ENCODE data around the gene PLA2G5.

DNA sequence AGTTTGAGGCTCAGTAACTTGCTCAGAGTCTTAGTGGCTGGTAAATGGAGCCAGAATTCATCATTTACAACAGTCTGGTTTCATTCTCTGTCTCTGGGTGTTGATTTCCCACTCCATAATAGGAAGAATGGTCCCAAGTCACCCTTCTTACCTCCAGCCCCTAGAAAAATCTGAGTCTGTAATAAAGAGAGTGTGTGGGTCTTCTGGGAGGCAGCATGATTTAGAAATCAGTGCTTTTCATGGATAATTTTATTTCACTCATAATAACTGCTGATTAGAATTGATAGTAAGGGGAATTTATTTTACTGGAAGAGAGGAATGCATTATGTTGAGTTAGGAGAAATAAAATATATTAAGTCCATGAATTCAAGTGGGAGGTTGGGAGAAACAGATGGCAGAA lies 47.2 kb downstream of the PLA2G5 start:
- TF ChIP-seq NONO (IDR thresholded peaks at IDR 0.05) (no peak), NONO (CRISPR knock-in tag; conservative IDR thresholded peaks at IDR 0.05) (no peak), CTCF (CRISPR knock-in tag; IDR thresholded peaks at IDR 0.05) (no peak), FOXM1 (CRISPR knock-in tag; IDR thresholded peaks at IDR 0.05) (no peak), IRF1 (CRISPR knock-in tag; IDR thresholded peaks at IDR 0.05; ENCODE audit: low read depth) (no peak), ZNF513 (CRISPR knock-in tag; conservative IDR thresholded peaks at IDR 0.05) (no peak), TIGD3 (CRISPR knock-in tag; IDR thresholded peaks at IDR 0.05; ENCODE audit: borderline replicate concordance) (no peak), REST (IDR thresholded peaks at IDR 0.05; ENCODE audit: borderline replicate concordance in 1 of 2, low read depth in 1 of 2, low read length in 2 of 2) (no peak)
- TF ChIP-seq, protein P1, sequence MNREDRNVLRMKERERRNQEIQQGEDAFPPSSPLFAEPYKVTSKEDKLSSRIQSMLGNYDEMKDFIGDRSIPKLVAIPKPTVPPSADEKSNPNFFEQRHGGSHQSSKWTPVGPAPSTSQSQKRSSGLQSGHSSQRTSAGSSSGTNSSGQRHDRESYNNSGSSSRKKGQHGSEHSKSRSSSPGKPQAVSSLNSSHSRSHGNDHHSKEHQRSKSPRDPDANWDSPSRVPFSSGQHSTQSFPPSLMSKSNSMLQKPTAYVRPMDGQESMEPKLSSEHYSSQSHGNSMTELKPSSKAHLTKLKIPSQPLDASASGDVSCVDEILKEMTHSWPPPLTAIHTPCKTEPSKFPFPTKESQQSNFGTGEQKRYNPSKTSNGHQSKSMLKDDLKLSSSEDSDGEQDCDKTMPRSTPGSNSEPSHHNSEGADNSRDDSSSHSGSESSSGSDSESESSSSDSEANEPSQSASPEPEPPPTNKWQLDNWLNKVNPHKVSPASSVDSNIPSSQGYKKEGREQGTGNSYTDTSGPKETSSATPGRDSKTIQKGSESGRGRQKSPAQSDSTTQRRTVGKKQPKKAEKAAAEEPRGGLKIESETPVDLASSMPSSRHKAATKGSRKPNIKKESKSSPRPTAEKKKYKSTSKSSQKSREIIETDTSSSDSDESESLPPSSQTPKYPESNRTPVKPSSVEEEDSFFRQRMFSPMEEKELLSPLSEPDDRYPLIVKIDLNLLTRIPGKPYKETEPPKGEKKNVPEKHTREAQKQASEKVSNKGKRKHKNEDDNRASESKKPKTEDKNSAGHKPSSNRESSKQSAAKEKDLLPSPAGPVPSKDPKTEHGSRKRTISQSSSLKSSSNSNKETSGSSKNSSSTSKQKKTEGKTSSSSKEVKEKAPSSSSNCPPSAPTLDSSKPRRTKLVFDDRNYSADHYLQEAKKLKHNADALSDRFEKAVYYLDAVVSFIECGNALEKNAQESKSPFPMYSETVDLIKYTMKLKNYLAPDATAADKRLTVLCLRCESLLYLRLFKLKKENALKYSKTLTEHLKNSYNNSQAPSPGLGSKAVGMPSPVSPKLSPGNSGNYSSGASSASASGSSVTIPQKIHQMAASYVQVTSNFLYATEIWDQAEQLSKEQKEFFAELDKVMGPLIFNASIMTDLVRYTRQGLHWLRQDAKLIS (CRISPR knock-in tag; IDR thresholded peaks at IDR 0.05) = no peak
